ENCODE results near the gene MB.

Gene MB

GRCh38 chr22:35657571-35658312 is 40.6 kb upstream of the MB start:
- TF ChIP-seq CTCF (IDR thresholded peaks at IDR 0.05; ENCODE audit: low read depth, low read length, missing control alignments), result no peak
- DNase-seq (ENCODE audit: extremely low read depth, low read depth), result no peak
- H3K4me3 ChIP-seq (replicated peaks; ENCODE audit: low read depth, low read length), result no peak overlapping the region

GRCh38 chr22:35656284-35656752 is 39.2 kb upstream of the MB start:
- TF ChIP-seq CTCF (IDR thresholded peaks at IDR 0.05; ENCODE audit: low read depth, low read length, missing control alignments), result no peak
- H3K4me3 ChIP-seq (replicated peaks; ENCODE audit: low read depth, low read length), result no peak overlapping the region
- DNase-seq (ENCODE audit: extremely low read depth, low read depth), result no peak

GRCh38 chr22:35653824-35654223 is 36.7 kb upstream of the MB start:
- DNase-seq (ENCODE audit: extremely low read depth, low read depth), result no peak
- H3K4me3 ChIP-seq (replicated peaks; ENCODE audit: low read depth, low read length), result no peak overlapping the region
- TF ChIP-seq CTCF (IDR thresholded peaks at IDR 0.05; ENCODE audit: low read depth, low read length, missing control alignments), result no peak

GRCh38 chr22:35651085-35651484 is 34.0 kb upstream of the MB start:
- no peak for TF ChIP-seq CTCF (IDR thresholded peaks at IDR 0.05; ENCODE audit: low read depth, low read length, missing control alignments)
- H3K4me3 ChIP-seq (replicated peaks; ENCODE audit: low read depth, low read length), result no peak overlapping the region
- no peak for DNase-seq (ENCODE audit: extremely low read depth, low read depth)

- no peak overlapping the region for H3K4me3 ChIP-seq (replicated peaks; ENCODE audit: low read depth, low read length)
- no peak for TF ChIP-seq CTCF (IDR thresholded peaks at IDR 0.05; ENCODE audit: low read depth, low read length, missing control alignments)
- DNase-seq (ENCODE audit: extremely low read depth, low read depth), result no peak
These were observed 32.6 kb upstream of the MB start for GRCh38 chr22:35649636-35650250.

GRCh38 chr22:35649026-35649553 is 32.0 kb upstream of the MB start:
- DNase-seq (ENCODE audit: extremely low read depth, low read depth), result no peak
- TF ChIP-seq CTCF (IDR thresholded peaks at IDR 0.05; ENCODE audit: low read depth, low read length, missing control alignments), result no peak
- H3K4me3 ChIP-seq (replicated peaks; ENCODE audit: low read depth, low read length), result peak overlapping the region; percentile 43

All from HFF-Myc (cell line).